Ishikawa (cell line): ENCODE results near the gene COL15A1.

Source experiments
- FOXM1 ChIP-seq: IDR thresholded peaks from 2 replicates; pipeline ENCODE4 v1.6.1; 2012; ENCODE audit warnings: low read depth, borderline replicate concordance
- TAF1 ChIP-seq: IDR thresholded peaks from 2 replicates; pipeline ENCODE4 v1.6.1; 2012; ENCODE audit warnings: low read depth, mild to moderate bottlenecking
- TEAD4 ChIP-seq: IDR thresholded peaks from 2 replicates; pipeline ENCODE4 v1.6.1; 2012
- TF ChIP-seq, protein P1 (sequence below): IDR thresholded peaks from 2 replicates; pipeline ENCODE4 v1.6.1; 2012; ENCODE audit warnings: low read depth, mild to moderate bottlenecking

DNA sequence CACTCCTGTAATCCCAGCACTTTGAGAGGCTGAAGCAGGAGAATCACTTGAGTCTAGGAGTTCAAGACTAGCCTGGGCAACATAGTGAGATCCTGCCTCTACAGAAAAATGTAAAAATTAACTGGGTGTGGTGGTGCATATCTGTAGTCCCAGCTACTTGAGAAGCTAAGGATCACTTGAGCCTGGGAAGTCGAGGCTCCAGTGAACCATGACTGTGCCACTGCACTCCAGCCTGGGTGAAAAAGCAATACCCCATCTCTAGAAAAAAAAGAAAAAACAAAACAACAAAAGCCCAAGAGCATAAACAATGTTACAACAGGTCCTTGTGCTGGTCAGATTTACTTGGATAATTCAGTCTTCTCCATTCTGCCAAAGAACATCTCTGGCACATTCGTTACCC, 116.9 kb downstream of the COL15A1 start:
- TF ChIP-seq, protein P1, sequence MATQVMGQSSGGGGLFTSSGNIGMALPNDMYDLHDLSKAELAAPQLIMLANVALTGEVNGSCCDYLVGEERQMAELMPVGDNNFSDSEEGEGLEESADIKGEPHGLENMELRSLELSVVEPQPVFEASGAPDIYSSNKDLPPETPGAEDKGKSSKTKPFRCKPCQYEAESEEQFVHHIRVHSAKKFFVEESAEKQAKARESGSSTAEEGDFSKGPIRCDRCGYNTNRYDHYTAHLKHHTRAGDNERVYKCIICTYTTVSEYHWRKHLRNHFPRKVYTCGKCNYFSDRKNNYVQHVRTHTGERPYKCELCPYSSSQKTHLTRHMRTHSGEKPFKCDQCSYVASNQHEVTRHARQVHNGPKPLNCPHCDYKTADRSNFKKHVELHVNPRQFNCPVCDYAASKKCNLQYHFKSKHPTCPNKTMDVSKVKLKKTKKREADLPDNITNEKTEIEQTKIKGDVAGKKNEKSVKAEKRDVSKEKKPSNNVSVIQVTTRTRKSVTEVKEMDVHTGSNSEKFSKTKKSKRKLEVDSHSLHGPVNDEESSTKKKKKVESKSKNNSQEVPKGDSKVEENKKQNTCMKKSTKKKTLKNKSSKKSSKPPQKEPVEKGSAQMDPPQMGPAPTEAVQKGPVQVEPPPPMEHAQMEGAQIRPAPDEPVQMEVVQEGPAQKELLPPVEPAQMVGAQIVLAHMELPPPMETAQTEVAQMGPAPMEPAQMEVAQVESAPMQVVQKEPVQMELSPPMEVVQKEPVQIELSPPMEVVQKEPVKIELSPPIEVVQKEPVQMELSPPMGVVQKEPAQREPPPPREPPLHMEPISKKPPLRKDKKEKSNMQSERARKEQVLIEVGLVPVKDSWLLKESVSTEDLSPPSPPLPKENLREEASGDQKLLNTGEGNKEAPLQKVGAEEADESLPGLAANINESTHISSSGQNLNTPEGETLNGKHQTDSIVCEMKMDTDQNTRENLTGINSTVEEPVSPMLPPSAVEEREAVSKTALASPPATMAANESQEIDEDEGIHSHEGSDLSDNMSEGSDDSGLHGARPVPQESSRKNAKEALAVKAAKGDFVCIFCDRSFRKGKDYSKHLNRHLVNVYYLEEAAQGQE, result no peak
- TF ChIP-seq TAF1, result no peak
- no peak for TF ChIP-seq FOXM1
- TF ChIP-seq TEAD4, result no peak
